CD4-positive, alpha-beta T cell treated with Interleukin-1 beta for 1 hour (primary cell): ENCODE results near the gene TRAPPC10.
"Not testable (repeated sequence)": the region's sequence is repeated elsewhere in the genome, so short reads cannot be mapped to it uniquely, and the experiment has no call there.

Experiments
- DNase-seq, 2 donors: peaks; one replicate each; pipeline ENCODE4 v3.0.0-alpha.2; 2020 to 2022

The TRAPPC10 gene

DNA sequence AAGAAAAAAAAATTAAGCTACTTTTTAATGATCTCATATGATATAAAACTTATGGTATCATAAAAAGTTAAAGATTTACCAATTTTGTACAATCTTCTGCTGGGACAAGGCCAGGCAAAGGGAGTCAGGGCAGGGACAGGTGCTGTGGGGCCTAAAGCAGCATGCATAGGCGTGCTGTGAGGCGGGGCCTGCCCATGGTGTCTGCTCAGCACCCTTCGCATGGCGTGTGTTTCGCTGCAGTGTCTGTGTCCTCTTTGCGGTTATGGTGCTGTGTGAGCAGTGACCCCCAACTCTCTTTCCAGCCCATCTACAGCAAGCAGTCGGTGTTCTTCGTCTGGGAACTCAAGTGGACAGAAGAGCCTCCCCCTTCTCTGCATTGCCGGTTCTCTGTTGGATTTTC is 81.7 kb downstream of the TRAPPC10 start:
- DNase-seq: no peak

DNA sequence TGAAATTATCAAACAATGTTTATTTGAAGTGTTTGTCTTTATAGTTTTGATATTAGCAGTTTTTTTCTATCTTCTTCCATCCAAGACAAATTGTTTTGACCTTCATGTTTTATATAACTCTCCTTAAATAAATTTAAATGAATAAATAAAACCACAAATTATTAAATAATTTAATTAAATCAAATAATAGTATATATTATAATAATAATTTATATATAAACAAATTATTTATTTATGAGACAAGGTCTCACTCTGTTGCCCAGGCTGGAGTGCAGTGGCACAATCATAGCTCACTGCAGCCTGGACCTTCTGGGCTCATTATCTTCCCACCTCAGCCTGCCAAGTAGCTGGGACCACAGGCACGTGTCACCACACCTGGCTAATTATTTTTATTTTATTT is 82.7 kb downstream of the TRAPPC10 start:
- DNase-seq: no peak

DNA sequence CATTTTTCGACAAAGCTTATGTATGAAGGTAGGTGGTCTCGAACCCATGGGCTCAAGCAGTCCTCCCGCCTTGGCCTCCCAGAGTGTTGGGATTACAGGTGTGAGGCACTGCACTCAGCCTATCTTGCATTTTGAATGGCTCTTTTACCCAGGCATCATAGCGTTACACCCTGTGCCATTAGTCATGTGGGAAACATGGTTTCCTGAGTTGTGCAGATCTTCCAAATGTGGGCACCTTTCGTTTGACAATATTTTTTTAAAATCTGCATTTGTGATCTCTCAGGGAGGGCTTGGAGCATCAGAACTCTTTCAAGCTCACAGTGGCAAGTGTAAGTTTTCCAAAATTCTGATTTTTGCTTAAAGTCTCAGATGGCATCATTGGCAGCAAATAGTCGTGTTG is 86.4 kb downstream of the TRAPPC10 start:
- not testable (repeated sequence) for DNase-seq

DNA sequence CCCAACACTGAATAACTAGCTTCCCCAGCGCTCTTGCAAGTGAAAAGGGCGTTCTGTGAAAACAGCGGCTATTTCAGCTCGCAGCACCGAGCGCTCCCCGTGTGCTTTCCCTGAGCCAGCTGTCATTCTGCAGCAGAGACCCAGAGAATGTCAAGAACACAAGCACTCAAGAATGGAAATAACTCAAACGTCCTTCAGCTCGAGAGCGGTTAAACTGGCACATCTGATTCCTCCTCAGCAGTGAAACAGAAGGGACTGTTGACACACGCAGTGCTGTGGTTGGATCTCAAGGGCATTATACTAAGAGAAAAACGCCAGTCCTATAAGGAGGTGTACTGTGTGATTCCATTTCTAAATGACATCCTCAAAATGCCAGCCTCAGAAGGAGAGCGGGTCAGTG is 86.9 kb downstream of the TRAPPC10 start:
- DNase-seq: not testable (repeated sequence)

DNA sequence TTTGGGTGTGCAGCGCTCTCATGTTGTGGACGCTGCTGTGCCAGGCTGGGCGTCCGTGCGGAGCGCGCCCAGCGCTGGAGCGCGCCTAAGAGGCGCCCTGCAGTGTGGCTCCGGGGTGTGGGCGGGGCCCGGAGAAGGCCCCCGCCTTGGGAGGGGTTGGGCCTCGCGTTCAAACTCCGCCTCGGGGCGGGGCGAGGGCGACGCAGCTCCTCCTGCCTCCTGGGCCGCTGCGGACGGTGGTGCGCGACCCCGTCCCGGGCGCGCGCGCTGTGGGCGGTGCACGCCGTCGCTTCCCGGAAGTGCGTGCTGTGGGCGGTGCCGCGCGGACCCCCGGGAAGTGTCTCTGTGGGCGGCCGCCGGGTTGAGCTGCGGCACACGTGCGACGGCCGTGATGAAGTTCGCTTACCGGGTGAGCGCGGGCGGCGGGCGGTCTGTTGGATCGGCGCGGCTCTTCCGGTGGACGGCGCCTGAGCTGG is 95.0 kb downstream of the TRAPPC10 start, which contains the start of gene PWP2:
Gene PWP2 (plus strand): TSS at position 374 of the 476 bp plus-strand sequence. CDS start 18 bp downstream, at position 392.
- peak; percentile 68 to 69 for DNase-seq

DNA sequence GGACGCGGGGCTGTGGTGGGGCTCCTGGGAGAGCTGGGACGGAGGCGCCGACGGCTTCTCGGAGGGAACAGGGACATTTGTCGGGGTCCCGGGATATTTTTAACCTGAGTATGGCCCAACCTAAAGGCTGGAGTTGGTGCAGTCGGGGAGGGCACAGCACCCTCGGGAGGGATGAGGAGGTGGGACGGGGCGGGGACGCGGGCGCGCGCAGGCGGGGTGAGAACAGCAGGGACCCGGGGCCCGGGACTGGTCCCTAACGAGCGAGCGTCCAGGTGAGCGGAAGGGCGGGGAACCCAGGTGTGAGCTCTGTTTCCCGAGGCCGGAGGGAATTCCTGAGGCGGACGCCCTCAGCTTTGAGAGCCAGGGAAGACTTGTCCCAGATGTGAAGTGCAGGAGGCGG is 95.5 kb downstream of the TRAPPC10 start:
- not testable (repeated sequence) for DNase-seq

DNA sequence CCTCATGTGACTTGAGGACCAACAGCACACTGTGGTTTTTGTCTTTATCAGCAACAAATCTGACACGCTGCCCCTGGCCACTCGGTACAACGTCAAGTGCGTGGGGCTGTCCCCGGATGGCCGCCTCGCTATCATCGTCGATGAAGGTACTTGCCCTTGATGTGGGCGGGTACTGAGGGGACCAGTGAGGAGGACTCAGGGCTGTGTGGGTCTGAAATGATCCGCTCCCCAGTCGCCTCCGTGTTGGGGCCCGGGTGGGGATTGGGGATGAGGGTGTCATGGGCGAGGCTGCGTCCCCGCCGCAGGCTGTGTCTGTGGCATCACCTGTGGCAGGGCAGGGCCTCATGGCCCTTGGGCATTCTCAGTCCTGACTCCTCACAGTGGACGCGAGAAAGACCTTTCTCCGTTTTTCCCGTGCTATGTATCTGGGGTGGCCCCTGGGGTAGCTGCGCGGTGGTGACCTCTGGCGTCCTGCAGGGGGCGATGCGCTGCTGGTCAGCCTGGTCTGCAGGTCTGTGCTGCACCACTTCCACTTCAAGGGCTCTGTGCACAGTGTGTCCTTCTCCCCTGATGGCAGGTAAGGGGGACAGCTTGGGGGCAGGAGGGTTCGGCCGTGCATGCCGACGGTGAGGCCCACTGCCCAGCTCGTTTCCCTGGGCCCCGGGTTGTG is 101.7 kb downstream of the TRAPPC10 start:
- peak in 1 of 2 donors; percentile 24 for DNase-seq

DNA sequence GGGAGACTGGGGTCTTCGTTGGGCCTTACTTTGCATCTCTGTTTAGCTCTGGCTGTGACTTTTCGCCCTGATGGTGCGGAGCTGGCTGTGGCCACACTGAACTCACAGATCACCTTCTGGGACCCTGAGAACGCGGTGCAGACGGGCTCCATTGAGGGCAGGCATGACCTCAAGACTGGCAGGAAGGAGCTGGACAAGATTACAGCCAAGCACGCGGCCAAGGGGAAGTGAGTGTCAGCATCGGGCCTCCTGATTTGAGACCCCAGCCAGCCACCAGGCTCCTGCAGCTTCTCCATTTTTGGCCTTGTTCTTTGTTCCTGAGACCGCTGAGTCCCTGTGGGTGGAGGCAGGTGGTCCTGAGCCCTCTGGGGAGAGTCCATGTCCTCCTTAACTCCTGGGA is 110.0 kb downstream of the TRAPPC10 start:
- DNase-seq: not testable (repeated sequence)

DNA sequence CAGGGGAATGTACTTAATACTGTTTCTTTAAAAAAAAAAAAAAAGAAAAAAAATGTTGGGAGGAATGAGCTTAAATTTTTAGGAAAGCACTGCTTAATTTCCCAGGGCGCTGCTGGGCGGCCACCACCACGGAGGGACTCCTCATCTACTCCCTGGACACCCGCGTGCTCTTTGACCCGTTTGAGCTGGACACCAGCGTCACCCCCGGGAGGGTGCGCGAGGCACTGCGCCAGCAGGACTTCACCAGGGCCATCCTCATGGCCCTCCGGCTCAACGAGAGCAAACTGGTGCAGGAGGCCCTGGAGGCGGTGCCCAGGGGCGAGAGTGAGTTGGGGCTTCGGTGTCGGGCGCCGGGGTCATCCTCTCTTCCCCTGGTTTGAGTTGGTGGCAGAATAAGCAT is 115.7 kb downstream of the TRAPPC10 start:
- DNase-seq: not testable (repeated sequence)

DNA sequence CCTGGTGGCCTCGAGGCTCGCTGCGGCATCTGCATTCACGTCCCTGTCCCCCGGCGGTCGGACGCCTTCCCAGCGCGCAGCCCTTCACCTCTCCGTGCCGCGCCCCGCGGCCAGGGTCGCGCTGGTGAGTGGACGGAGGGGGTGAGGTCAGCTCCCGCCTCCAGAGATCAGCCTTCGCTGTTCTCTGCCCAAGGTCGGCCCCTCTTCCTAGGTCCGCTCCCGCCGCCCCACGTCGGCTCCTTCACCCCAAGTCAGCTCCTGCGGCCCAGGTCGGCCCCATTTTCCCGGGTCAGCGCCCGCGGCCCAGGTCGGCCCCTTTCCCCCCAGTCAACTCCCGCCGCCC is 121.6 kb downstream of the TRAPPC10 start:
- not testable (repeated sequence) for DNase-seq

DNA sequence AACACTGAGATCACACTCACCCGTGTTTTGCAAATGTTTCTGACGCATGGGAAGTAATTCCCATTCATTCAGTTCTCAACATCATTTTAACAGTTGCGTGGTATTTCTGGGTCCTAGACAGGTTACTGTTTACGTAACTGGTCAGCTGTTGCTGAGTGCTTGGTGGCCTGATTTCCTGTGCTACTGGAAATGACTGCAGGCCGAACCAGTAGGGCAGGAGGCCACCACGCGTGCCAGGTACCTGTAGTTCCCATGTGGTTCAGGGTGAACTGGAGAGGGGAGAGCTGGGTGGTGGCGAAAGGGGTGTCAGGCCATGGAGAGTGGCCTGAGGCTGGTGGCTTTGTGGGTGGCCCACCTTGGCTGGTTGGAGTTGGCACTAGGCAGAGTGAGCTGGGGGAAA is 122.6 kb downstream of the TRAPPC10 start:
- DNase-seq: not testable (repeated sequence)

DNA sequence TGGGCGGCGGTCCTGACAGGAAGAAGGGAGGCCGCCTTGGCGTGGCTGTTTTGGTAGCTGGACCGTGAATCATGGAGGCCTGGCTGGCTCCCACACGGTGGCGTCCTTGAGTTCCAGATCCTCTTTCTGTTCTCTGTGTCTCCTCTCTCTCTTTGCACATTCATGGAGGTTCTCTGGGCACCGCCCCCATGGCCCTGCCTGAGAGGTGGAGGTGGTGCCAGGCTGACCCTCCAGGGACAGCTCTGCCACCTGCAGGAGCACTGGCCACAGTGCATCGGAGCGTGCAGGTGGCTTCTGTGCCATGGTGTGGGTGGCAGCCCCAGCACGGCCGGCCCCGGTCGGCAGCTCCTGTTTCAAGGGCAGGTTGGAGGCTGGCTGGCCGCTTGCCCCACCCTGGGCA is 125.9 kb downstream of the TRAPPC10 start:
- peak; percentile 59 to 62 for DNase-seq

DNA sequence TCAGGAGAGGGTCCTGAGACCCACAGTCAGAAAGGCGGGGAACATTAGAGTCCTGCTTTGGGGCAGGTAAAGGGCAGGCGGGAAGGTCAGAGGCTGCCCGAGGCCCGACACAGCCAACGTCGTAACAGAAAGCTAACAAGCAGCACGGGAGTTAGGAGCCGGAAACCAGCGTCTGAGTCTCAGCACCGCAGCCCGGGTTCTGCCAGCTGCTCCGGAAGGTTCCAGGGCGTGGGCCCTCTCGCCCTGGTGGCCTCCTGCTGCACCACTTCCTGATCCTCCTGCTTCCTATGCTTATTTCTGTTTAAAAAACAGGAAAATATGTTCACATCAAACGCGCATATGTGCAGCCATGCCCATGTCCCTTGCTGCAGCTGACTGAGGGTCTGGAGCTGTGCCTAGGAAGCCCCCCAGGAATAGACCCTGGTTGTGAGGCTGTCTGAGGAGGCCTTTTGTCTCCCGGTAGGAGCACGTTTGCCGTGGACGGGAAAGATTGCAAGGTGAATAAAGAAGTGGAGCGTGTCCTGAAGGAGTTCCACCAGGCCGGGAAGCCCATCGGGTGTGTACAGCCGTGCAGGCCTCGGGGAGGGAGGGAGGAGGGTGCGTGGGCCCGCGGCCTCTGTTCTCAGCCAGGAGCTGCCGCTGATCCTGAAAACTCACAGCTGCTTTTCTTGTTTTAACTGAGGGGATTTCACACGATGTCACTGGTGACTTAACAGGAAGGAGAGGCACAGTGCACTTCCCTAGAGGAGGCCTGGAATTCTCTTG is 127.9 kb downstream of the TRAPPC10 start:
- not testable (repeated sequence) for DNase-seq

DNA sequence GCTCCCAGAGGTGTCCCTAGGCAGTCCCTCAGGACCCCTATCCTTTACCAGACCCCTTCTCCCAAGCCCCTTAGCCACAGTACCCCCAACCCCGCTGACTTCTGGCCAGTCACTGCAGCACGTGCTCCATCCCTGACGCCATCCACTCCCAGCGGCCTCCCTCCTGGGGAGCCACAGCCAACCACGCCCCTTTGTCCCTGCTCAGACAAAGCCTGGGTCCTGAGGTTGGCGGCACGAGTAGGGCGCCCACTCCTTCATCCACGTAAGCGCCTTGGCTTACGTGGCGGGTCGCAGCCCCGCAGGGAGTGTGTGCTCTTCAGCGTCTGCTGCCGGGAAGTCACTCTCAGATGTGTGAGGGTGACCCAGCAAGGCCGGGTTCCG is 128.4 kb downstream of the TRAPPC10 start:
- DNase-seq: not testable (repeated sequence)

DNA sequence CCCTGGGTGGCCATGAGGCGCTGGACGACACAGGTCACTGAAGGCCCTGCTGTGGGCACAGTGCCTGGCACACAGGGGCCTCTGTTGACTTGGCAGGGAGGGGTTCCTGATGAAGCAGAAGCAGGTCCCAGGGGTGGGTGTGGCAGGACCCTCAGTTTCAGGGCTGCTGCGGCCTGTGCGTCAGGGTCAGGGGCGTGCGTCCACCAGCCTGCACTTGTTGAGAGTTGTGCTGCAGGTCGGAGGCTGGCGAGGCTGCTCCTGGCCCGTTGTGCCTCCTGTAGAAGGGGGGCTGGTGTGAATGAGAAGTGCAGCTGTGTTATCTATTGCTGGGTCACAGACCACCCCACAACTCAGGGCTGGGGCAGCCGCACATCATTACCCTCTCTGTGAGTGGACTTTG is 130.4 kb downstream of the TRAPPC10 start:
- not testable (repeated sequence) for DNase-seq

DNA sequence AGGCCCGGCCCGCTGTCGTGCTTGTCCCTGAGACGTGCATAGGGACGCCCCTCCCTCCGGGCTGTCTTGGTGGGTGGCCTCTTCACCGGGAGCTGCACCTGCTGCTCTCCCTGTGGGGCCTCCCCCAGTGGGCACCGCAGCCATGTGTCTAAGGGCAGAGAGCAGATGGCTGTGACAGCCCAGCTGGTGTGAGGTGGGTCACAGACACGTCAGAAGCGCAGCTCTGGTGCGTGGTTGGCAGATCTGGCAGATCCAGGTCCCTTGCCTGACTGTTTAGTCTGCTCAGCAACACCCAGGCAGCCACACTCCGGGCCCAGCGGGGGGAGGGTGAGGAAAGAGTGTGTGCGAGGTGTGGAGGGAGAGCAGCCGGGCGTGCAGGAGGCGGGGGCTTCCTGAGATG is 131.3 kb downstream of the TRAPPC10 start:
- DNase-seq: peak; percentile 48 to 74

DNA sequence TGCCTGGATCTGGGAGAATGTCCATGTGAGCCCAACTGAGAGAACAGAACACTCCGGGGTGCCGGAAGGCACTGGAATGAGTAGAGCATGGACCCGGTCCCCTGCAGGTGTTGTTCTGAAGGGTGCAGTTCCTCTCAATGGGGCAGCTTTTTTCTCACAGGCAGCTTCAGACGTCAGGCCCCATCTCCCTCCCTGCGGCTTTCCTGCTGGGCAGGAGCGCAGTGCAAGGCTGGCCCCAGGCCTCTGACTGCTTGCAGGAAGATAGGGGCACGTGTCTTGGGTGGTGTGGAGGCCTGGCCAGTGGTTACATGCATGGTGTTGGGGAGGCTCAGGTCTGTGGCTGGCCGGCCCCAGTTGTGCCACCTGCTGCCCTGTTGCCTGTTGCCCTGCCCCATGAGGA is 131.9 kb downstream of the TRAPPC10 start:
- peak in 1 of 2 donors; percentile 16 for DNase-seq

DNA sequence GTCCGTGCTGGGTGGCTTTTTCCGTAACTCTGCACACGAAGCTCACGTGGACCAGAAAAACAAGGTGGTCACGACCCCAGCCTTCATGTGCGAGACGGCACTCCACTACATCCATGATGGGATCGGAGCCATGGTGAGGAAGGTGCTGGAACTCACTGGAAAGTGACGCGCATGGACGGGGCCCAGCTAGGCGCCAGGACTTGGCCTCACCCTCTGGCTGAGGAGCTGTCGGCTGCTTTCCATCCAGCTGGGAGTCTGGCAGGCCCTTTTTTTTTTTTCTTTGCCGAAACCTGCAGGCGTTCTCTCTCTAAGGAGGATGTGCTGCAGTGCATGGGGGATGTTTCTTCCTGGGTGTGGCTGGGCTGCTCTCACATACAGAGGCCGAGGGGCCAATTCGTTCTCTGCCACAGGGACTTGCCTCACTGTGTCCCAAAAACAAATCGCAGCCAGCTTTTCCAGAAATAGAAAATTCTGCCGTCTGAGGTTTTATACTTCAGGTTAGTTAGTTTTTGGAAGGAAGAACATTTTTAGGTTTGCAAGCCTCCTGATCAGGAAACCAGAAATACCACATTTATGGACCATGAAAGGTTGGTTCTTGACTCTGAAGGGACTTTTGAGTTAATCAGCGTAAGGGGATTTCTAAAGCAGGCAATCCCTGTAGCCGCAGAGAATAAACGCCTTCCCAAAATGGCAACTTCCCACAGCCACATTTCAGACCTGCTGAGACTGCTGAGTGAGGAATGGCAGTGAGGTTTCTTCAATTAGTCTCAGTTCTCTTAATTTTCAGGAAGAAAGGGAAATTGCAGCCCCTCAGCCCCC is 132.9 kb downstream of the TRAPPC10 start:
- not testable (repeated sequence) for DNase-seq

DNA sequence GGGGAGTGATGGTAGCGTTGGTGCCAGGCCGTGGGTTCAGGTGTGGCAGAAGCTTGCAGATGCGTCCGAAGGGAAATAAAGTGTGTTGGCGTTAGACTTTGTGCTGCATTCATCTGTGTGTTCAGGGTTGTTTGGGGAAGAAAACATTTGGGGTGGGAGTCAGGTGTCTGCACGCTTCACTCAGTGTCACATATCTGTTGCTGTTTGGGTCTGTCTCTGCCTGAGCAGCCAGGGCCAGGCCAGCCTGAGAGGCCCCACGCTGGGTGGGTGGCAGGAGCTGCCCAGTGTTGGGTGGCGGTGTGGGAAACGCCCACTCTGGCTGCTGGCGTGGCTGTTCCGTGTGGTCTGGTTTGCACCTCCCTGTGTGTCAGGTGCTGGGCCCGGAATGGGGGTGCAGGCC is 133.5 kb downstream of the TRAPPC10 start:
- peak in 1 of 2 donors; percentile 7 for DNase-seq

DNA sequence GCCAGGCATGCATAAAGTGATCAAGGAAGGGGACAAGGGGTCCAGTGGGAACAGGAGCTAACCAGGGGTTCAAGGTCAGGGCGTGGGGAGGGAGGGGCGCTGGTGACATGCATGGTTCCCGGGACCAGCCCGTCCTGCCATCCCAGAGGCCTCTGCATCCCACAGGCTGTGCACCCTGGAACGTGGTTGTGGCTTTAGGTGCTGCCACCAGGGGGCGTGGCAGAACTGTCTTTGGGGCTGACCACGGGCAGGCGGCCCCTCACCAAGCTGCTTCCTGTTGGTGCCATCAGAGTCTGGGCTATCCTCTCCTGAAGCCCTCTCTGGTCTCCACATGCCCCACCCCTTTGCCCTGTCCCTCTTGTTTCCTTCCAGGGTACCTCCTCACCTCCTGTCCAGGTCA is 135.0 kb downstream of the TRAPPC10 start:
- not testable (repeated sequence) for DNase-seq

DNA sequence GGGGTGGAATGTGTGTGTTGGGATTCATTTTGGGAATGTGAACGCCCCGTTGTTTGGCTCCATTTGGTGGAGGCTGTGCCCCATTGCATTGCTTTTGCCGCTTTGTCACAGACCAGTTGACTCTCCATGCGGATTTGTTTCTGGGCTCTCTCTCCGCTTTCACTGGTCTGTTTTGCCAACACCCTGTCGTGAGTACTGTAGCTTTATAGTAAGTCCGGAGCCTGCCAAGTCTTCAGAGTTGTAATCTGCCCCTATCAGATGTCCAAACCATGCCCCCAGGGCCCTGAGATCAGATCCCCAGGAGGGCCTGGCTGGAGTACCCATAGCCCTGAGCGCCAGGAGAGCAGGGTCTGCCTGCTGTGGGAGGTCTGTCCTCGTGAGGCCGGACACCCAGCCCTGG is 138.1 kb downstream of the TRAPPC10 start:
- not testable (repeated sequence) for DNase-seq

DNA sequence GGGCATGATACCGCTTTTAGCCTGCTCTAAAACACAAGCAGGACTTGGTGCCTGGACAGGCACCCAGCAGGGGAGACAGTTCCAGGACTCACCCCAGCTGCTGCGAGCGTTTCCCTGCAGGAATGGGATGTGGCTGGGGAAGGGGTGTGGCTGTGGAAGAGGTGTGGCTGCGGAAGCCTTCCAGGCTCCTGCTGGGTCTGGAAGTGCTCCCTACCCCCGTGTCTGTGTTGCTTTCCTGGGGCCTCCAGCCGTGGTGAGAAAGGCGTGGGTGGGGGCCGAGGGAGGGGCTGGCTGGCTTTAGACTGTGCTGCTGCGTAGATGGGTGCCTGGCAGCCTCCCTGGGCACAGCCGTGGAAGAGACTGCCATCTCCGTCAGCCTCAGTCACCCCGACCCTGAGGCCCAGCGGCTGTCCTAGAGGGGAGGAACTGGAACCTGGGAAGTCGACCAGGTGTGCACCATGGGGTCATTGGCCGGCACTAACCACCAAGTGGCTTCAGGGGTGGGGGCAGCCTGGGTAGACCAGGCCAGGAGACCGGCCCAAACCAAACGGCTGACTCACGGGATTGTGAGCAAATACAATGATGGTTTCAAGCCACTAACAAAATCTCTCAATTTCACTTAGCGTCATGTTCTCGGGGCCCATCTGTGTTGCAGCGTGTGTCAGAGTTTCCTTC is 141.2 kb downstream of the TRAPPC10 start:
- not testable (repeated sequence) for DNase-seq

DNA sequence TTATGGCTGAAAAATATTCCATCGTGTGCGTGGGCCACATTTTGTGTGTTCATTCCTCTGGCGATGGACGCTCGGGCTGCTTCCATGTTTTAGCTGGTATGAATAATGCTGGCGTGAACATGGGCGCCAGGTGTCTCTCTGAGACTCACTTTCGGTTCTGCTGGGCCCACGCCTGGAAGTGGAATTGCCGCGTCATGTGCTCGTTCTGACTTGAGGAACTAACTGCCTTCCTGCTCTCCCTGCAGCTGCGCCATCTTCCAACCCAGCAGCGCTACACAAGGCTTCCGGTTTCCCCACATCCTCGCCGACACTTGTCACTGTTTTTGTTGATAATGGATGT is 141.8 kb downstream of the TRAPPC10 start:
- peak; percentile 31 to 32 for DNase-seq
